ENCODE results near the gene LTF. TPM values are rescaled to one million over a fixed set of nuclear protein-coding genes. Genes with fewer than 3 reads are reported as not detected.

LTF gene
- total and polyA plus RNA-seq, 2 experiments from 2014 or later, result 0.73 to 1.3 TPM

GRCh38 chr3:46422617-46423016 is 42.1 kb downstream of the LTF start (continued):
- TF ChIP-seq EZH2phosphoT487 (IDR thresholded peaks at IDR 0.05; ENCODE audit: unreplicated experiment) (no peak), JUNB (IDR thresholded peaks at IDR 0.05; ENCODE audit: unreplicated experiment) (no peak), ZNF114 (CRISPR knock-in tag; IDR thresholded peaks at IDR 0.05) (no peak)

DNA sequence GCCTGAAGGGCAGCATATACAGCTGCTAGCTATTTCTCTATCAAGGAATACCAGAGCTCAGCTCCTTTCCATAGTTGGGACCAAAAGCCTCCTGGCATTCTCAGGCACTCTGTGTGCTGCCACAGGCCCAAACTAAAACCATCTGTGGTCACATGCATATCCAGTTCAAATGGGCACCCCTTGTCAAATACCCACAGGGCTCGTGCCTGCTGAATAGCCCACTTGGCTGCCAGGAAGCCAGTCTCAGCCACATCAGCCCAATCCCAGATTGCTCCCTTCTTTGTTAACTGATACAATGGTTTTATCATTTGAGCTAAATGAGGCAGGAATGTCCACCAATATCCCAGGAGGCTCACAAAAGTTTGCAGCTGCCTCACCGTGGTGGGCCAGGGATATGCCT is 43.8 kb downstream of the LTF start:
- no peak overlapping the region for H3K4me2 ChIP-seq
- no peaks in the 10 kb centered on the region for H3K9me2 ChIP-seq (ENCODE audit: insufficient read depth)
- H3K27ac Mint-ChIP-seq, result no peak overlapping the region
- no peaks in the 10 kb centered on the region for H3K79me2 ChIP-seq (replicated peaks; ENCODE audit: insufficient read depth)
- no peak overlapping the region for H3K4me3 ChIP-seq
- ATAC-seq (no peak), DNase-seq (ENCODE audit: low spot score) (no peak)
- no peaks in the 10 kb centered on the region for H3K27me3 ChIP-seq (ENCODE audit: insufficient read depth)
- H2AFZ ChIP-seq, result no peak overlapping the region
- no peaks in the 10 kb centered on the region for H3K36me3 Mint-ChIP-seq (ENCODE audit: low read depth)
- no peaks in the 10 kb centered on the region for H3K27me3 Mint-ChIP-seq (ENCODE audit: insufficient read depth, low read depth, poor library complexity)
- H3F3A ChIP-seq (replicated peaks; ENCODE audit: low read depth), result no peaks in the 10 kb centered on the region
- H3K4me1 ChIP-seq (ENCODE audit: insufficient read depth), result no peaks in the 10 kb centered on the region
- peaks cover 17% of the 10 kb centered on the region; the same call in 2 of the 3 replicates for H3K4me1 Mint-ChIP-seq
- H3K36me3 ChIP-seq (ENCODE audit: insufficient read depth), result no peaks in the 10 kb centered on the region
- H3K4me3 Mint-ChIP-seq, result no peak overlapping the region; the same call in 2 of the 3 replicates
- TF ChIP-seq CREB1 (CRISPR knock-in tag; IDR thresholded peaks at IDR 0.05; ENCODE audit: low read depth) (no peak), ETS1 (IDR thresholded peaks at IDR 0.05) (no peak), JUNB (IDR thresholded peaks at IDR 0.05; ENCODE audit: unreplicated experiment) (no peak), POLR2AphosphoS5 (IDR thresholded peaks at IDR 0.05; ENCODE audit: low read depth) (no peak), EZH2 (IDR thresholded peaks at IDR 0.05; ENCODE audit: low read depth, unreplicated experiment) (no peak), CTCF (conservative IDR thresholded peaks at IDR 0.05; ENCODE audit: low read depth in 2 of 2) (no peak), REST (IDR thresholded peaks at IDR 0.05; ENCODE audit: unreplicated experiment) (no peak), STAT1 (IDR thresholded peaks at IDR 0.05; ENCODE audit: unreplicated experiment) (no peak), ZNF331 (CRISPR knock-in tag; IDR thresholded peaks at IDR 0.05; ENCODE audit: low read depth) (no peak), EZH2phosphoT487 (IDR thresholded peaks at IDR 0.05; ENCODE audit: unreplicated experiment) (no peak), NANOG (IDR thresholded peaks at IDR 0.05; ENCODE audit: borderline replicate concordance) (no peak), ZNF114 (CRISPR knock-in tag; IDR thresholded peaks at IDR 0.05) (no peak)
- TF ChIP-seq, protein P1, sequence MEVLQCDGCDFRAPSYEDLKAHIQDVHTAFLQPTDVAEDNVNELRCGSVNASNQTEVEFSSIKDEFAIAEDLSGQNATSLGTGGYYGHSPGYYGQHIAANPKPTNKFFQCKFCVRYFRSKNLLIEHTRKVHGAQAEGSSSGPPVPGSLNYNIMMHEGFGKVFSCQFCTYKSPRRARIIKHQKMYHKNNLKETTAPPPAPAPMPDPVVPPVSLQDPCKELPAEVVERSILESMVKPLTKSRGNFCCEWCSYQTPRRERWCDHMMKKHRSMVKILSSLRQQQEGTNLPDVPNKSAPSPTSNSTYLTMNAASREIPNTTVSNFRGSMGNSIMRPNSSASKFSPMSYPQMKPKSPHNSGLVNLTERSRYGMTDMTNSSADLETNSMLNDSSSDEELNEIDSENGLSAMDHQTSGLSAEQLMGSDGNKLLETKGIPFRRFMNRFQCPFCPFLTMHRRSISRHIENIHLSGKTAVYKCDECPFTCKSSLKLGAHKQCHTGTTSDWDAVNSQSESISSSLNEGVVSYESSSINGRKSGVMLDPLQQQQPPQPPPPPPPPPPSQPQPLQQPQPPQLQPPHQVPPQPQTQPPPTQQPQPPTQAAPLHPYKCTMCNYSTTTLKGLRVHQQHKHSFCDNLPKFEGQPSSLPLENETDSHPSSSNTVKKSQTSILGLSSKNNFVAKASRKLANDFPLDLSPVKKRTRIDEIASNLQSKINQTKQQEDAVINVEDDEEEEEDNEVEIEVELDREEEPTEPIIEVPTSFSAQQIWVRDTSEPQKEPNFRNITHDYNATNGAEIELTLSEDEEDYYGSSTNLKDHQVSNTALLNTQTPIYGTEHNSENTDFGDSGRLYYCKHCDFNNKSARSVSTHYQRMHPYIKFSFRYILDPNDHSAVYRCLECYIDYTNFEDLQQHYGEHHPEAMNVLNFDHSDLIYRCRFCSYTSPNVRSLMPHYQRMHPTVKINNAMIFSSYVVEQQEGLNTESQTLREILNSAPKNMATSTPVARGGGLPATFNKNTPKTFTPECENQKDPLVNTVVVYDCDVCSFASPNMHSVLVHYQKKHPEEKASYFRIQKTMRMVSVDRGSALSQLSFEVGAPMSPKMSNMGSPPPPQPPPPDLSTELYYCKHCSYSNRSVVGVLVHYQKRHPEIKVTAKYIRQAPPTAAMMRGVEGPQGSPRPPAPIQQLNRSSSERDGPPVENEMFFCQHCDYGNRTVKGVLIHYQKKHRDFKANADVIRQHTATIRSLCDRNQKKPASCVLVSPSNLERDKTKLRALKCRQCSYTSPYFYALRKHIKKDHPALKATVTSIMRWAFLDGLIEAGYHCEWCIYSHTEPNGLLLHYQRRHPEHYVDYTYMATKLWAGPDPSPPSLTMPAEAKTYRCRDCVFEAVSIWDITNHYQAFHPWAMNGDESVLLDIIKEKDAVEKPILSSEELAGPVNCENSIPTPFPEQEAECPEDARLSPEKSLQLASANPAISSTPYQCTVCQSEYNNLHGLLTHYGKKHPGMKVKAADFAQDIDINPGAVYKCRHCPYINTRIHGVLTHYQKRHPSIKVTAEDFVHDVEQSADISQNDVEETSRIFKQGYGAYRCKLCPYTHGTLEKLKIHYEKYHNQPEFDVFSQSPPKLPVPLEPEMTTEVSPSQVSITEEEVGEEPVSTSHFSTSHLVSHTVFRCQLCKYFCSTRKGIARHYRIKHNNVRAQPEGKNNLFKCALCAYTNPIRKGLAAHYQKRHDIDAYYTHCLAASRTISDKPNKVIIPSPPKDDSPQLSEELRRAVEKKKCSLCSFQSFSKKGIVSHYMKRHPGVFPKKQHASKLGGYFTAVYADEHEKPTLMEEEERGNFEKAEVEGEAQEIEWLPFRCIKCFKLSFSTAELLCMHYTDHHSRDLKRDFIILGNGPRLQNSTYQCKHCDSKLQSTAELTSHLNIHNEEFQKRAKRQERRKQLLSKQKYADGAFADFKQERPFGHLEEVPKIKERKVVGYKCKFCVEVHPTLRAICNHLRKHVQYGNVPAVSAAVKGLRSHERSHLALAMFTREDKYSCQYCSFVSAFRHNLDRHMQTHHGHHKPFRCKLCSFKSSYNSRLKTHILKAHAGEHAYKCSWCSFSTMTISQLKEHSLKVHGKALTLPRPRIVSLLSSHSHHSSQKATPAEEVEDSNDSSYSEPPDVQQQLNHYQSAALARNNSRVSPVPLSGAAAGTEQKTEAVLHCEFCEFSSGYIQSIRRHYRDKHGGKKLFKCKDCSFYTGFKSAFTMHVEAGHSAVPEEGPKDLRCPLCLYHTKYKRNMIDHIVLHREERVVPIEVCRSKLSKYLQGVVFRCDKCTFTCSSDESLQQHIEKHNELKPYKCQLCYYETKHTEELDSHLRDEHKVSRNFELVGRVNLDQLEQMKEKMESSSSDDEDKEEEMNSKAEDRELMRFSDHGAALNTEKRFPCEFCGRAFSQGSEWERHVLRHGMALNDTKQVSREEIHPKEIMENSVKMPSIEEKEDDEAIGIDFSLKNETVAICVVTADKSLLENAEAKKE (CRISPR knock-in tag; IDR thresholded peaks at IDR 0.05), result no peak
- H4K20me1 ChIP-seq (replicated peaks; ENCODE audit: insufficient read depth), result no peaks in the 10 kb centered on the region
- no peak overlapping the region for H3K27ac ChIP-seq (ENCODE audit: low read depth)
- H3K9me3 Mint-ChIP-seq, result no peaks in the 10 kb centered on the region
